ENCODE data around the gene ZNF644.

GRCh38 chr1:91059157-91059556 lies 37.3 kb upstream of the ZNF644 start:
- TF ChIP-seq POLR2A (IDR thresholded peaks at IDR 0.05) (no peak), CTCF (IDR thresholded peaks at IDR 0.05) (no peak)
